Melanocyte of skin (primary cell): Measurements from ENCODE around the gene NDUFS5. TPM values are rescaled to one million over a fixed set of nuclear protein-coding genes. Genes with fewer than 3 reads are reported as not detected.

Experiments
- total RNA-seq, 2 donors: library from RNA; depleted of rRNA; stranded (reverse); fragments of >200 nt; gene quantifications; 2 replicates each; pipeline ENCODE4 v1.2.3, GENCODE V29; 2012

The NDUFS5 gene
- total RNA-seq: 100 to 1,000 TPM; 199 to 239 TPM

DNA sequence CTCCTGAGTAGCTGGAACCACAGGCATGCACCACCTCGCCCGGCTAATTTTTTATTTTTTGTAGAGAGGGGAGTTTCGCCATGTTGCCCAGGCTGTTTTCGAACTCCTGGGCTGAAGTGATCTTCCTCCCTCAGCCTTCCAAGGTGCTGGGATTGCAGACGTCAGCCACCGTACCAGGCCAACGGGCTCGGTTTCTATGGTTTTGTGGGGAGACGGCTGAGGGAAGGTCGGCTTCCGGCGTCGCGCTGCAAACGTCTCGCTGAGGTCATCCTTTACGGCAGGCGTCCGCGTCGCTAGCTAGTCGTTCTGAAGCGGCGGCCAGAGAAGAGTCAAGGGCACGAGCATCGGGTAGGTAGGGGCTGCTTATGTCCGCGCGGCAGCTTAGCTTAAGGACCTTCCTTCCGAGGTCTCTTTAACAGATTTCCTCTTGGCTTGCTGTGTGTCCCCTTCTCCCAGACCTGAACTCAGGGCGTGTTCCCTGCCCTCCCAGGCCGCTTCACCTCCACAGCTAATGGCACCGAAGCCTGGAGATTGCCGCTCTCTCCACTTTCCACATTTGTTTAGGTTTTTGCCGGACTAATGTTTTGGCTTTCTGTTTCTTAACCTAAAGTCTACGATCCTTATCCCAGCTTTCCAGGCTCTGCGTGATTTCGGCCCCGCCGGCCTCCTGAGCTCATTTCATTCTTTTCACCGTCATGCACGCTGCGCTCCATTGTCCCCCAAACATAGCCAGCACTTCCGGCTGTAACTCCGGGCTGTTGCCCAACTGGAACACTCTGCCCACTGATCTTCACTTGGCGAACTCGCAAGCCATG lies at the start of gene NDUFS5:
NDUFS5 (plus strand) TSS at position 300 of the 815 bp plus-strand sequence. CDS start 2,375 bp downstream, outside the sequence.

DNA sequence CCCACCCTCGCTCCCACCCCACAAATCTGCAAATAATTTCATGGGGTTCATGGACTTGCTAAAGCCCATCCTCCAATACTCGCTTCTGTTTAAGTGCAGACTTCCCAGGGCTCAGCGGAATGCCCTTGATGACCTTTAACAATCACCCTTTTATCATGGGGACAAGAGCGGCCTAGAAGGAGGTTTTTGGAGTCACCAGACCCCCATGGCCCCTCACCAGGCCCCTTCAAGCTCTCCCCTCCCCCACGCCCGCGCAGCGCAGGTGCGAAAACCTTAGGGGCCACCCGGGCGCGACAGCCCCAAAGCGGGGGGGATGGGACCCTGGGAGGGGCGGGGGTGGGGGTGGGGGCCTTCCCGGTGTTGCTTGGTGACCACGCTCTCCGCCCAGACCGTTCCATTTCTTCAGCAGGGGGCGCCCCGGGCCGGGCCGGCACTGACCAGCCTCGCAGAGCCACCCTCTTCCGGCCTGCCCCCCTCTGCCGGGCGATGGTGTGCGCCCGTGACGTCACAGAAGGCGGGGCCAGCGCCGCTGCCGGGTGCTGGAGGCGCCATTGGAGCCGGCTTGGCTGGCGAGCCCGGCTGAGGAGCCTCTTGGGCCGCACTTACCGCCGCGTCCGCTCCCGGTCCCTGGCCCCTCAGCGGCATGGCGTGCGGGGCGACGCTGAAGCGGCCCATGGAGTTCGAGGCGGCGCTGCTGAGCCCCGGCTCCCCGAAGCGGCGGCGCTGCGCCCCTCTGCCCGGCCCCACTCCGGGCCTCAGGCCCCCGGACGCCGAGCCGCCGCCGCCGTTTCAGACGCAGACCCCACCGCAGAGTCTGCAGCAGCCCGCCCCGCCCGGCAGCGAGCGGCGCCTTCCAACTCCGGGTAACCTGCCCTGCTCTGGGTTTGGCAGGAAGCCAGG lies 35.2 kb upstream of the NDUFS5 start, which contains the start of gene AKIRIN1:
AKIRIN1 (plus strand) TSS at position 539 of the 900 bp plus-strand sequence; CDS start at position 644, 105 bp downstream.

Other genes with a start within 250 kb of the NDUFS5 start
- gene RRAGC, start 166.6 kb upstream of the NDUFS5 start, total RNA-seq: 10 to 100 TPM; 21.6 to 23.1 TPM
- gene MYCBP, start 153.0 kb upstream of the NDUFS5 start, total RNA-seq: 10 to 100 TPM in 1 of 2 donors, 1 to 10 TPM in 1; 8.6 to 12.3 TPM
- not detected for gene GJA9, start 144.8 kb upstream of the NDUFS5 start, total RNA-seq
- not detected for gene RHBDL2, start 84.5 kb upstream of the NDUFS5 start, total RNA-seq
- gene AKIRIN1, start 35.1 kb upstream of the NDUFS5 start, total RNA-seq: 10 to 100 TPM; 52.7 to 72.3 TPM
- gene MACF1, start 178.3 kb downstream of the NDUFS5 start, total RNA-seq: 100 to 1,000 TPM; 123 to 146 TPM